Coronary artery (tissue), 2 donors: ENCODE results near the gene UTP4.
"Not testable (repeated sequence)": the region's sequence is repeated elsewhere in the genome, so short reads cannot be mapped to it uniquely, and the experiment has no call there.

Experiments
- DNase-seq: peaks from one replicate; pipeline ENCODE4 v3.0.0-alpha.2; 2017; ENCODE audit warnings: low spot score
- H3K27ac ChIP-seq, 2 donors: fragments of 200-600 bp; sonication (generic); one replicate each; pipeline ENCODE4 v1.5.1; 2016 to 2019
- H3K4me3 ChIP-seq: fragments of 200-600 bp; sonication (generic); 2 replicates; pipeline ENCODE4 v1.5.1; 2016; ENCODE audit warnings: mild to moderate bottlenecking, moderate library complexity
- CTCF ChIP-seq: fragments of 200-600 bp; sonication (generic); IDR thresholded peaks from one replicate; pipeline ENCODE4 v1.5.1; 2019; ENCODE audit warnings: antibody characterized with exemption

The UTP4 gene

GRCh38 chr16:69143116-69143515, 10.7 kb downstream of the UTP4 start:
- Histone ChIP-seq H3K4me3 (no peak overlapping the region), H3K27ac (no peak overlapping the region)
- TF ChIP-seq CTCF = no peak
- no peak for DNase-seq

DNA sequence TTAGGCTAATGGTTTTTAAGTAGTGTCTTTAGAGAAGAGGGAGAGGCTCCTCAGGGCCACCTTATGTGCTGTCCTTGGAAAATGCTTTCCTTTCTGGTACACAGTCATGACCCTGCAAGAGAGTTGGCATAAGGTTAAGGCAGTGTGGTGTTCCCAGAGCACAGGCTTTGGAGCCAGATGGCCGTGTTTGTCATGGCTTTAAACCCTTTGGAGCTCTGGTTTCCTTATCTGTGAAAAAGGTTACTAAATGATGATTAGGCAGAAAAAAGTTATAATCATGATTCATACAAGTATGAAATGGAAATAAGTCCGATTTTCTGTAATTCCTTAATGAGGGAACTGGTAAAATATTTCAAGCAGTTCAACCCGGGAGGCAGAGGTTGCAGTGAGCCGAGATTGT, 13.2 kb downstream of the UTP4 start:
- H3K4me3 ChIP-seq = no peak overlapping the region
- H3K27ac ChIP-seq = peak overlapping the region in 1 of 2 donors; percentile 48
- TF ChIP-seq CTCF = no peak
- no peak for DNase-seq

GRCh38 chr16:69149621-69150020, 17.2 kb downstream of the UTP4 start:
- H3K27ac ChIP-seq, DNase-seq, H3K4me3 ChIP-seq: not testable (repeated sequence)

DNA sequence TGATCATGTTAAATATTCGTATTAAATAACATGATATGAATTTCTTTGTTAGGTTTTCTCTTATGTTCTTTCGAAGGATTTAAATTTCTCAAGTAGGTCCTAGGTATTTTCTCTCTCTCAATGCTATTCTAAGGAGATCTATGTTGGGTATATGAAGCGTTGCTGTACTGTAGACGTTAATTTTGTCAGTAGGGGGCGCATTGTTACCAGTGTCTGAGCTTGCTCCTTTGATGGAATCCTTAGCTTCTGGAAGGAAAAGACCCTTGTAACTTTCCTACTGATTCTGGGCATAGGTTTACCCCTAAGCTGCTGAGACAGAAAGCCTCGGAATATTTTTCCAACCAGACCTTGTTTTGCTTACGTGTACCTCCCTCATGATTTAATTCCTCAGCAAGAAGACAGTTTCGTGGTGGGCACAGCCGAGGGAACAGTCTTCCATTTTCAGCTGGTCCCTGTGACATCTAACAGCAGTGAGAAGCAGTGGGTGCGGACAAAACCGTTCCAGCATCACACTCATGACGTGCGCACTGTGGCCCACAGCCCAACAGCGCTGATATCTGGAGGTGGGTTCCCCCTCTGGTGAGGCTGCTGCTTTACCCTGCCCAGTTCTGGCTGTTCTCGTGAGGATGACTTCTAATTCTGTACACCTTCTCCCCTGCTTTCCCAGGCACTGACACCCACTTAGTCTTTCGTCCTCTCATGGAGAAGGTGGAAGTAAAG, 17.9 kb downstream of the UTP4 start:
- TF ChIP-seq CTCF = peak; percentile 35
- Histone ChIP-seq H3K4me3 (no peak overlapping the region), H3K27ac (no peak overlapping the region)
- DNase-seq = no peak

DNA sequence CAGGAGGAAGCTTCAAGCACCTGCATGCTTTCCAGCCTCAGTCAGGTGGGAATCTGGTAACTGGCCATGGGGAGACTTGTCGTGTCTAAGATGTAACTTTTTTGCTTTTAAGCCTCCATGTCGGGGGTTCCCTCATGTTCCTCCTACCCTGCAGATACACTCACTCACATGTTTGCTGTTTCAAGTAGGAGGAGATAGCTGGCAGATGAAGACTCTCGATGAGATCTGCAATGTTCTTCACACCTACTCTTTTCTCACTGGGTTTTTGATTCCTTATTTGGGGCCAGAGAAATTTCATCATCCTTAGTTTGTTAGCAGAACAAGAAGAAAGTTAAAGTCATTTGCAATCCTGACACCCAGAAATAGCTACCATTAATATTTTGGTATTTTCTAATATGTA, 24.7 kb downstream of the UTP4 start:
- Histone ChIP-seq H3K4me3 (no peak overlapping the region), H3K27ac (no peak overlapping the region)
- no peak for TF ChIP-seq CTCF
- no peak for DNase-seq

DNA sequence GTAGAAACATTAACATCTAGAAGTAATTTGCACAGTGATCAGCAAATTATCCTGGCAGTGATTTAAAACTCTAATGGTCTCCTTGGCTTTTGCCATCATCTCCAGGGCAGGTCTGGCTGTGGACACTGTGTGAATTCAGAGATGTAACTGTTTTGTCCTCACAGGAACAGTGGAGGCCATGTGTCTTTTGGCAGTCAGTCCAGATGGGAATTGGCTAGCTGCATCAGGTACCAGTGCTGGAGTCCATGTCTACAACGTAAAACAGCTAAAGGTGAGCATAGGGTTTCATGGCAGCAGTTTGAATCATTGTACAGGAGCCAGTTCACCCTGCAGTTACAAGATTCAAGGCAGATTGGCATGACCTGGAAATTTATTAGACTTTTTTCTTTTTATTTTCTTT, 27.7 kb downstream of the UTP4 start:
- Histone ChIP-seq H3K4me3 (no peak overlapping the region), H3K27ac (no peak overlapping the region)
- DNase-seq = no peak
- no peak for TF ChIP-seq CTCF

GRCh38 chr16:69165584-69165983, 33.1 kb downstream of the UTP4 start:
- no peak for DNase-seq
- Histone ChIP-seq H3K27ac (no peak overlapping the region), H3K4me3 (no peak overlapping the region)
- no peak for TF ChIP-seq CTCF
